Brain pericyte (primary cell): Measurements from ENCODE around the gene ZNF333.
"Not testable (repeated sequence)": the region's sequence is repeated elsewhere in the genome, so short reads cannot be mapped to it uniquely, and the experiment has no call there.

Source experiments
- DNase-seq: peaks from one replicate; pipeline ENCODE4 v3.0.0-alpha.2; 2012; ENCODE audit warnings: low read depth, low spot score

ZNF333 gene

DNA sequence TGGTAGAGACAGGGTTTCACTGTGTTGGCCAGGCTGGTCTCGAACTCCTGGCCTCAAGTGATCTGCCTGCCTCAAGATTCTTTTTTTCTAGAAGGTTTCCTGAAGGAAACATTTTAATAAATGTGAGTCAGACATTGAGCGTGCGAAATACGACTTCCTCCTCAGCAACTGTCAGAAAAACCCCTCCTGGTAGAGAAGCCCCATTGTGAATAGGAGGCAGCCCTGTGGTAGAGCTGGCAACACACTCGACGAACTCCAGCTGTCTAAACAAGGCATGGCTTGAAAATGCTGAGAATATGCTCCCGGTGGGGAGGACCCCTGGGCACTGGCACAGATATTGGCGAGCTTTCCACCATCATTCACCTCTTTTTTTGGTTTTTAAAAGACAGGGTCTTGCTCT is 9.8 kb downstream of the ZNF333 start:
- DNase-seq, result peak; percentile 61

DNA sequence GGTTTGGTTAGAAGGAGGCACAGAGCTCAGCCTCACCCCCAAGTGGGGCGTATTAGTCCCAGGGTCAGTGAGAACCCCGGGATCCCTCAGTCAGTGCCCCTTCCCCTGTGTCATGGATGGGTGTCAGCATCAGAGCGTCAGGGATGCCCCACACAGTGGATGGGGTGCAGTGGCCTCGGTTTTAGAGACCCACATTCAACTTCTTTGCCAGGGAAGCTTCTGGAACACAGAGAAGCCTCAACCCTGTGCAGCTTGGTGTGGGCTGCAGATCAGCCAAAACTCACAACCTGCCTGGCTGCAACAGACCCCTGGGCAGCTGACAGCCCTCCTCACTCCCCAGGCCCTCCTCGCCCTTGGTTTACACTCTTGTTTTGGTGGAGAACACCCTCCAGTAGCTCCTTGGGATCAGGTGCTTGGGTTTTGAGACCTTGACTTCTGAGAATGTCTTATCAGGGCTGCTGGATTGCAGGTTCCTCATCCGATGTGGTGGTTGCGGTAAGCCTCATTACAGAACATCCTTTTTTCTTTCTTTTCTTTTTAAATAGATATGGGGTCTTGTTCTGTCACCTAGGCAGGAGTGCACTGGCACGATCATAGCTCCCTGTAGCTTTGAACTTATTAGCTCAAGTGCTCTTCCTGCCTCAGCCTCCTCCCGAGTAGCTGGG is 11.0 kb downstream of the ZNF333 start:
- no peak for DNase-seq

DNA sequence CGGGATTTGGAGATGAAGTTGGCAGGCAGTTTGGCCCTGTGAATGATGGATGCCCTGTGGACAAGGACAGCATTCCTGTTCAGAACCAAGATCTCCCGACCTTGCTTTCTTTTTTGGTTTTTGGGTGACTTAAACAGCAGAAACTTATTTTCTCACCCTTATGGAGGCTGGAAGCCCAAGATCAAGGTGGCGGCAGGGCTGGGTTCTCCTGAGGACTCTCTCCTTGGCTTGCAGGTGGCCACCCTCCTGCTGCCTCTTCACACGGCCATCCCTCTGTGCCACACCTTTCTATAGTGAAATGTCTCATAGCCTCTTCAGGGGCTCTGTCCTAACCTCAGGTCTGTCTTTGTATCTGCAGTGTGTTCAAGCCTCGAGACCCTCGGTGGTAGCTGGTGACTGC is 14.0 kb downstream of the ZNF333 start:
- DNase-seq, result no peak

DNA sequence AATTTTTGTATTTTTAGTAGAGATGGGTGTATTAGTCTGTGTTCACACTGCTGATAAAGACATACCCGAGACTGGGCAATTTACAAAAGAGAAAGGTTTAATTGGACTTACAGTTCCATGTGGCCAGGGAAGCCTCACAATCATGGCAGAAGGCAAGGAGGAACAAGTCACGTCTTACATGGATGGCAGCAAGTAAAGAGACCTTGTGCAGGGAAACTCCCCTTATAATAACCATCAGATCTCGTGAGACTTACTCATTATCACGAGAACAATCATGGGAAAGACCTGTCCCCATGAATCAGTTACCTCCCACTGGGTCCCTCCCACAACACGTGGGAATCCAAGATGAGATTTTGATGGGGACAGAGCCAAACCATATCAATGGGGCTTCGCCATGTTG is 14.6 kb downstream of the ZNF333 start:
- no peak for DNase-seq

DNA sequence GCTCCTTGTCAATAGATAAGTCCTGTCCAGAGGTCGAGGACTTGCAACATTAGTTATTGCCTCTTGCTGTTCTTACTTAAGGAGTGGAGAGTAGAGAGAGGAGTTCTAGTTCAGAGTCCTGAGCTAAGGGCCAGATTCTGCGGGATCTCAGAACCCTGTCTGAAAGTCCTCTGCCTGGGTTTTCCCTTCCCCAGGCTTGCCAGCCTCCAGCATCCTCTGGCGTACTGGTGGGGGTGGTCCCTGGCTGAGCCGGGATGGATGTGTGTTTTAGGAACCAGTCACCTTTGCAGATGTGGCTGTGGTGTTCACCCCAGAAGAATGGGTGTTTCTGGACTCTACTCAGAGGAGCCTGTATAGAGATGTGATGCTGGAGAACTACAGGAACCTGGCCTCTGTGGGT is 26.0 kb downstream of the ZNF333 start:
- no peak for DNase-seq

DNA sequence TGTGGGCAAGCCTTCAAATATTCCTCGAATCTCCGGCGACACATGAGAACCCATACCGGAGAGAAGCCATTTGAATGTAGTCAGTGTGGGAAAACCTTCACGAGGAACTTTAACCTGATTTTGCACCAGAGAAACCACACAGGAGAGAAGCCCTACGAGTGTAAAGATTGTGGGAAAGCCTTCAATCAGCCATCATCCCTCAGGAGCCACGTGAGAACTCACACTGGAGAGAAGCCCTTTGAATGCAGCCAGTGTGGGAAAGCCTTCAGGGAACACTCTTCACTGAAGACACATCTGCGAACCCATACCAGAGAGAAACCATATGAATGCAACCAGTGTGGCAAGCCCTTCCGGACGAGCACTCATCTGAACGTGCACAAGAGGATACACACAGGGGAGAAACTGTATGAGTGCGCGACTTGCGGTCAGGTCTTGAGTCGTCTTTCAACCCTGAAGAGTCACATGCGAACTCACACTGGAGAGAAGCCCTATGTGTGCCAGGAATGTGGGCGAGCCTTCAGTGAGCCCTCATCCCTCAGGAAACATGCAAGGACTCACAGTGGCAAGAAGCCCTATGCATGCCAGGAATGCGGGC is 28.8 kb downstream of the ZNF333 start:
- DNase-seq, result no peak

DNA sequence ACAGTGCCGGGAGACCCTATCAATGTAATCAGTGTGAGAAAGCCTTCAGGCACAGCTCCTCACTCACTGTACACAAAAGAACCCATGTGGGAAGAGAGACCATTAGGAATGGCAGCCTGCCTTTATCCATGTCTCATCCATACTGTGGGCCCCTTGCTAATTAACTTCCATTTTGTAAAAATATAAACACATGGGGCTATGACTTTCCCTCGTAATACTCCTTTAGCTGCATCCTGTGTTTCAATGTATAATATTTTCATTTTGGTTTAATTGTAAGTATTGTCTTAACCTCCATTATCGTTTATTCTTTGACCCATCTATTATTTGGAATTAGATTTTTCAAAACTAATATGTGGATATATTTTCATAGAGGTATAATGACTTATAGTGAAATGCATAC is 29.3 kb downstream of the ZNF333 start:
- no peak for DNase-seq

DNA sequence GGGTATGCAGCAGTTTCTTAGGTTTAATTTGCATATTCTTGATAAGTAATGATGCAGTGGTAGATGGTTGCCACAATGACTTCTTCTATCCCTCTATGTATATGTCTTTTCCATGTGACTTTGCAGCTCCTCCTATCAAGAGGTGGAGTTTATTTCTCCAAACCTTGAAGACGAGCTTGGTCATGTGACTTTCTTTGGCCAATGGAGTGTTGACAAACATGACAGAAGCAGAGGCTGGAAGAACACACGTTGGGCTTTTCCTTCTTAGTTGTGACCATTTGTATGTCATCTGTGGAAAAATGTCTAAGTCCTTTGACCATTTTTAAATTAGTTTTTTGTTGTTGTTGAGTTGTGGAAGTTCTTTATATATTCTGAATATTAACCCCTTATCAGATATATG is 32.3 kb downstream of the ZNF333 start:
- no peak for DNase-seq

DNA sequence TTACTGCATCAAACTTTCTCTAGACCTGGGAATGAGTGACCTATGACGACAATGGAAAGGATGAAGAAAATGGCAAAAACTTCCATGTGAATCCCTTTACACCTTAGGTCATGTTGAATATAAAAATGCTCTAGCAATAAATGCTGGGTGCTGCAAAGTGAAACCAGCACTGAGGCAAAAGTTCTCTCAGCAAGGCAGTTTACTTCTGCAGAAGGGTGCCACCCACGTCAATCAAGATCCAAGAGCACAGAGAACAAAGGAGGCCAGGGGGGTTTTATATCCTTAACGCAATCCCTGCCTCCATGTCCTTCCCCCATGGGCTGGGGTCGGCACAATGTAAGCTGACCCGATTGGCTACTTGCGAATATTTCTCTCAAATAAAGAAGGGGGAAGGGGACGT is 38.7 kb downstream of the ZNF333 start:
- no peak for DNase-seq

DNA sequence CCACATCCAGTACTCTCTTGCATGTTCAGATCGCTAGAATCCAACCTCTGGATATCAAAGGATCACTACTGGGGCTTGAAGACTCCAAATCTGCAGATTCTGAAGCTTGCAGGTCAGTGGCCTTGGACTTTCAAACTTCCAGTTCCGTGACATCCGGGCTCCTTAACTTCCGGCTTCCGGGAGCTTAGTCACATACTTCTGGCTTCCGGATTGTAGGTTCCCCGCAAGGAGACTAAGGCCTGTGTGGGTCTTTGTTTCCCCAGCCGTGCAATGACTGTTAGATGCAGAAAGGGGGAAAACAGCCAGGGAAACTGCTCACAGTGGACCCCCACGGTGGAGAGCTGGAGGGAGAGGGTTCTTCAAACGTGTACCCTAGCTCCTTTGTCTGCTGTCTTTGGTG is 41.4 kb downstream of the ZNF333 start:
- no peak for DNase-seq

DNA sequence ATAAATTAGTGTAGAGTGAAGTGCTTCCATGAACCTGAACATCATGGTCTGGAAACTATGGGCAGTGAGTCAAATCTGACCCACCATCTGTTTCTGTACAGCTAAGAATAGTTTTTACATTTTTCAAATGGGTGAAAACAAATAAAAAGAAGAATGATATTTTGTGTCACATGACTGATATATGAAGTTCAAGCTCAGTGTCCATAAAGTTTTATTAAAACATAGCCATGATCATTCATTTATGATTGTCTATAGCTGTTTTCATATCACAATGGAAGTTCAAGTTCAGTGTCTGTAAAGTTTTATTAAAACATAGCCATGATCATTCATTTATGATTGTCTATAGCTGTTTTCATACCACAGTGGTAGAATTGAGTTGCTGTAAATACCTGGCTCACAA is 42.7 kb downstream of the ZNF333 start:
- DNase-seq, result no peak

DNA sequence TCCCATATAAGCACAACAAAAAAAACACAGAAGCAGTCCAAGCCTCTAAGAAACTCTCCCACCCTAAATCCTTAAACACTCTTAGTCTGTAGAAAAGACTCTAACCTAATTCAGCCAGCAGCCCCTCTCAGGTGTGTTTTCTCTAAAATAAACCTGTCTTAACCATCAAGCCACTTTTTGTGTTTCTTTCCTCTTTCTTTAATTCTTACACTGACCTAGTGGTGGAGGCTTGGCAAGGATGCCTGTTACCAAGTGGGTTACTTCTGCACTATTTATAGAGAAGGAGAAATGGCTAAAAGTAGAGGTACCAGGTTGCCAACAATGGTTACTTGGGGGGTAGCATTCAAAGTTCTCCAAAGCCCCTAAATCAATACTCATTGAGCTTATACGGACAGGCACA is 43.7 kb downstream of the ZNF333 start:
- no peak for DNase-seq

DNA sequence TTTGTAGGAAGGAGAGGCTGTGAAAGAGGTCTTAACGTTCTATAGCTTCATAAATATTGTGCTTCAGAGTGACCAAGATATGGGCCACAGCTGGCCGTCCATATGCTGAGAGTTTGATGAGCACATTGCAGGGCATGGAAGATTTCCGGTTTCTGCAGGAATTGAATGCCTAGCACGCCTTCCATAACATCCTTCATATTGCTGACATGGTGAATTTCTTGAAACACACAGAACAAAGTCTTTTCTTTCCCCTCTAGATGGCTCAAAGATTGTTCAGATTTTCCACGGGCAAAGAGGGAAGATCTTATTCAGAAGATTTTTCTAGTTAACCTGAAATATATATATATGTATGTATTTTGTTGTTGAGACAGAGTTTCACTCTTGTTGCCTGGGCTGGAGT is 46.1 kb downstream of the ZNF333 start:
- DNase-seq, result no peak

DNA sequence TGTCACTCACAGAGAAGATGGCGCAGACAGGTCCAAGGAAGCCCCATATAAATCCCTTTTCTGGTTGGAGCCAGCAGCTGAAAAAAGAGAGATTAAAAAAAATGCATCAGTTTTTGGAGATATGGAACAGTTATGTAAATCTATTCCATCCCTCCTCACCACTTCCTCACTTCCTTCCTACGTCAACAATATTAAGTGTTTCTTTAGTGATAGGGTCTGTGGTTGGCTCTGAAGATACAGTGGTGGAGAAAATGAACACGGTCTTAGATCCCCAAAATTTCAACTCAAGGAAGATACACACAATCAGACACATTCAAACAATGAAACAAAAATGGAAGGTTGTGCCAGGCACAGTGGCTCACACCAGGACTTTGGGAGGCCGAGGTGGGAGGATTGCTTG is 57.0 kb downstream of the ZNF333 start:
- DNase-seq, result no peak

DNA sequence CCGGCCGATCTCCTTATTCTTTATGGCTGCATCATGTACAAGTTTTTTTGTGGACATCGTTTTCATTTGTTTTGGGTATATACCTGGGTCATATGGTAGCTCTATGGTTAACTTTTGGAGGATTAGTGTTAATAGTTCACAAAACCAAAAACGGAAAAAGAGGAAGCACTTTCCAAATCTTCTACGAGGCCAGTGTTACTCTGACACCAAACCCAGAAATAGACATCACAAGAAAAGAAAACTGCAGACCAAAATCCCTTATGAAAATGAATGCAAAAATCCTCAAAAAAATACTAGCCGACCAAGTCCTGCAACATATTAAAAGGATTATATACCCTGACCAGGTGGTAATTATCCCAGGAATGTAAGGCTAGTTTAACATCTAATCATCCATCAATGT is 58.8 kb downstream of the ZNF333 start:
- no peak for DNase-seq

DNA sequence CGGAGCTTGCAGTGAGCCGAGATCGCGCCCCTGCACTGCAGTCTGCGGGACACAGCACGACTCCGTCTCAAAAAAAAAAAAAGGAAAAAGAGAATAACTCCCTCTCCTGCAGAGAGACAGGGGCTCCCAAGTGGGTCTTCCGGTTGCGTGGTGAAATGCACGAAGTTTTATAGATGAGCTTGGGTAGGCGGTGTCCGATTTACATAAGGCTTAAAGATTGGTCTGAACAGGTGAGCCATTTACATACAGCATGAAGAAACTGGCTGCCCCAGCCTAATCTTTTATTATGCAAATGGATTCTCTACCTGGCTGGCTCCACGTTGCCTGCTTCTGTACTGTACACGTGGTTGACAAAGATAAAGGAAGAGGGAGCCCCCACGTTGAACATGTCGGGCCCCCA is 69.0 kb downstream of the ZNF333 start:
- no peak for DNase-seq

DNA sequence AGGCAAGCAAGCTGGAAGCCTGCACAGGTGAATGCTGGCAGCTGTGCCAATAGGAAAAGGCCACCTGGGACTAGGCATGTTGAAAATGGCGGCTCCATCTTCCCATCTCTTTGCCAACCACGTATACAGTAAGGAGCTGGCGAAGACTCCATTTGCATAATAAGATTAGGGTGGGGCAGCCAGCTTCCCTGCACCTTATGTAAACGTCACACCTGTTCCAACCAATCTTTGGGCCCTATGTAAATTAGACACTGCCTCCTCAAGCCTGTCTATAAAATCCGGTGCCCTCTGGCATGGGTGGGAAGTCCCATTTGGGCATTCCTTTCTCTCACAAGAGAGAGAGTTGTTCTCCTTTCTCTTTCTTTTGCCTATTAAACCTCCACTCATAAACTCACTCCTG is 71.8 kb downstream of the ZNF333 start:
- no peak for DNase-seq

DNA sequence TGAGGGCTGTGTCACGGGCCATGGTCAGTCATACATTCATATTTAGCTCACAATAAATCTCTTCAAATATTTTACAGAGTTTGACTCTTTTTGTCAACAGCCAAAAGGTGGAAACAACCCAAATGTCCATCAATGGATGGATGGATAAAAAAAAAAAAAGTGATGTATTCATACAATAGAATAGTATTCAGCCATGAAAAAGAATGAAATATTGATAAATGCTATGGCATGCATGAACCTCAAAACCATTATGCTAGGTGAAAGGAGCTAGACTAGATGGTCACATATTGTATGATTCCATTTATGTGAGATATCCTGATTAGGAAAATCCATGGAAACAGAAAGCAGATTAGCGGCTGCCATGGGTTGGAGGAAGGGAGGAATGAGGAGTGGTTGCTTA is 72.3 kb downstream of the ZNF333 start:
- no peak for DNase-seq

DNA sequence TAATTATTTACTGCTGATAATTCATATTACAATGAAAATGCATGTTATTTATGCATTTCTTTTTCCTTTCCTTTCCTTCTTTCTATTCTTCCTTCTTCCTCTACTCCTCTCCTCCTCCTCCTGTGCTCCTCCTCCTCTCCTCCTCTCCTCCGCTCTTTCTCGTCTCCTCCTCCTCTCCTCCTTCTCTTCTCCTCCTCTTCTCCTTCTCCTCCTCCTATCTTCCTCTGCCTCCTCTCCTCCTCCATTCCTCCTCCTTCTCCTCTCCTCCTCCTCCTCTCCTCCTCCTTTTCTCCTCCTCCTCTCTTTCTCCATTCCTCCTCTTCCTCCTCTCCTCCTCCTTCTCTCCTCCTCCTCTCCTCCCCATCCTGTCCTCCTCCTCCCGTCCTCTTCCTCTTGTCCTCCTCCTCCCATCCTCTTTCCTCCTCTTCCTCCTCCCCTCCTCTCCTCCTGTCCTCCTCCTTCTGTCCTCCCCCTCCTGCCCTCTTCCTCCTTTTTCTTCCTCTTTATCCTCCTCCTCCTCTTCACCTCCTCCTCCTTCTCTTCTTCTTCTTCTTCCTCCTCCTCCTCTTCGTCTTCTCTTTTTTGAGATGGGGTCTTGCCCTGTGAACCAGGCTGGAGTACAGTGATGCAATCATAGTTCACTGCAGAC is 73.8 kb downstream of the ZNF333 start:
- DNase-seq, result no peak

DNA sequence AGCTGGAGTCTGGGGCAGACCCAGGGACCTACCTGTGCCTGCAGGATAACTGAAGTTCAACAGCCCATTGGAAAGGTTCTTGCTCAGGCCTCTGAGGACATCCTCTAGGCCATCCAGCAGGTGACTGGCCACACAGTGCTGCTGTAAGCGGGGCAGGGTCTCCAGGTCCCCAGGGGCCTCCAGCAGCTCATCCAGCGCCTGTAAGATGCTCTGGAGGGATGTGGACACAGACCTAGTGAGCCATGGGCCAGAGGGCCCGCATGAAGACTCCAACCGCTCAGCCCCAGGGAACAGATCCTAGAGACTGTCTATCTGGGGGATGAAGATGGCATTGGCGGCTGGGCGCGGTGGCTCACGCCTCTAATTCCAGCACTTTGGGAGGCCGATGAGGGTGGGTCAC is 74.6 kb downstream of the ZNF333 start:
- no peak for DNase-seq

DNA sequence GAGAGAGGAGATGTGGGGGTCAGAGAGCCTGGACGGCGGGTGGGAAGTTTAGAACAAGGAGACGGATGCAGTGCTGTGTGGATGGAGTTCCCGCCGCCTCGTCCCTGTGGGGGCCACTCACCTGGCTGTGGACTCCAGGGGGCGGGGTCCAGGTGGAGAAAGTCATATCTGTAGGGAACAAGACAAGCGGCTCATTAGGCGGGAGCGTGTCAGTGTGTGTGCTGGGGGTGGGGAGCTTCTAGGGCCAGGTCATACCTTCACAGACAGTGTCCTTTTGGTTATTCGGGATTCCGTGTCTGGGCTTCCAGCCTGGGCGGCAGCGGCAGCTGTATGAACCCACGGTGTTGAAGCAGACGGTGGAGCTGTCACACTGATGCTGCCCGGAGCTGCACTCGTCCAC is 75.6 kb downstream of the ZNF333 start:
- not testable (repeated sequence) for DNase-seq

DNA sequence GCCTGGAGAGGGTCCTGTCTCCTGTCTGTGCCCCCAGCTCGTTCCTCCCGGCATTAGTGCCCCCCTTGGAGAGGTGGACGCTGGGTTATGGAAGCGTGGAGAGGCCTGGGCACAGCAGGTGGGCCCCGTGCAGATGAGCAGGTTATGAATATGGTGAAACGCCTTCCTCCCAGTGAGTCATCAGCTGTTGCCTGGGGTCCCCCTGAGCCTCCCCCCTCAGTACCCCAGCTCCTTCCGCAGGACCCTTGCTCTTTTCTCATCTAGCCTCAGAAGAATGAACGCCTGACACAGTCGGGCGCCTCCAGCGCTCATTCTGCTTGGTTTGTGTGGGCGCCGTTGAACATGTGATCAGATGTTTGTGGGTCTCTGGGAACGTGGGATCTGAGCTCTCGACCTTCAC is 76.0 kb downstream of the ZNF333 start:
- not testable (repeated sequence) for DNase-seq

DNA sequence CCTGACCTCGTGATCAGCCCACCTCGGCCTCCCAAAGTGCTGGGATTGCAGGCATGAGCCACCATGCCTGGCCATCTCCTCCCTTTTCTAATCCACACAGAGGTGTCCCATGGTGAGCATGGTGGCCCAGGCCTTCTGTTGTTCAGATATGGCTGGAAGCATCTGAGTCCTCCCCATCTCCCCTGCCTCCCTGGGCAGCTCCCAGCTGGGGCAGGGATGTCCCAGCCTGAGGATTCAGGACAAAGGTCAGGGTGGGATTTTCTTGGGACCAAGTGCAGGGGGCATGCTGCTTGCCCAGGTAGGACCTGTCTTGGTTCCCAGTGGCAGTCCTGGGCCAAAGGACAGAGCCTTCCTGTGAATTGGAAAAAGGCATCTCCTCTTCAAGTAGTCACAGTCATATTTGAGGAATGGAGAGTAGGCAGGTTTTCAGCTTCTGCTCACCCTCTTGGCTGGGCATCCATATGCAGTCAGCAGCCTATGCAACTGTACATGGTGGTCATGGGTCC is 77.7 kb downstream of the ZNF333 start:
- no peak for DNase-seq
